Muscle layer of colon (tissue), 2 donors: Measurements from ENCODE around the gene SEMA4G.

Source experiments
- H3K27ac ChIP-seq: one replicate; pipeline ENCODE4 v1.7.0; 2013; ENCODE audit warnings: low read depth, mild to moderate bottlenecking, low read length, moderate library complexity
- H3K27me3 ChIP-seq, 2 donors: one replicate each; pipeline ENCODE4 v1.7.0; 2013; ENCODE audit warnings: low read length in 2 of 2, mild to moderate bottlenecking in 2 of 2; ENCODE audit not compliant: insufficient read depth in 2 of 2, control insufficient read depth in 1 of 2
- H3K36me3 ChIP-seq: one replicate; pipeline ENCODE4 v1.7.0; 2013; ENCODE audit warnings: mild to moderate bottlenecking, low read length; ENCODE audit not compliant: insufficient read depth
- H3K4me1 ChIP-seq: one replicate; pipeline ENCODE4 v1.7.0; 2013; ENCODE audit warnings: mild to moderate bottlenecking, low read length; ENCODE audit not compliant: insufficient read depth
- H3K4me3 ChIP-seq, 2 donors: one replicate each; pipeline ENCODE4 v1.7.0; 2013; ENCODE audit warnings: low read length in 2 of 2, low read depth in 1 of 2, mild to moderate bottlenecking in 1 of 2, moderate library complexity in 1 of 2
- H3K9ac ChIP-seq: one replicate; pipeline ENCODE4 v1.7.0; 2013; ENCODE audit warnings: low read length
- H3K9me3 ChIP-seq: one replicate; pipeline ENCODE4 v1.7.0; 2013; ENCODE audit warnings: mild to moderate bottlenecking, low read length
- donor health status: abdominal sarcoma.
- donor health status: Adenocarcinoma of cecum.

The SEMA4G gene

GRCh38 chr10:100982916-100983830 is 13.9 kb downstream of the SEMA4G start:
- Histone ChIP-seq H3K9me3 (no peaks in the 10 kb centered on the region), H3K4me1 (peaks cover 22% of the 10 kb centered on the region), H3K27ac (no peak overlapping the region), H3K4me3 (no peak overlapping the region), H3K9ac (no peak overlapping the region), H3K27me3 (no peaks in the 10 kb centered on the region), H3K36me3 (peaks cover 30% of the 10 kb centered on the region)

DNA sequence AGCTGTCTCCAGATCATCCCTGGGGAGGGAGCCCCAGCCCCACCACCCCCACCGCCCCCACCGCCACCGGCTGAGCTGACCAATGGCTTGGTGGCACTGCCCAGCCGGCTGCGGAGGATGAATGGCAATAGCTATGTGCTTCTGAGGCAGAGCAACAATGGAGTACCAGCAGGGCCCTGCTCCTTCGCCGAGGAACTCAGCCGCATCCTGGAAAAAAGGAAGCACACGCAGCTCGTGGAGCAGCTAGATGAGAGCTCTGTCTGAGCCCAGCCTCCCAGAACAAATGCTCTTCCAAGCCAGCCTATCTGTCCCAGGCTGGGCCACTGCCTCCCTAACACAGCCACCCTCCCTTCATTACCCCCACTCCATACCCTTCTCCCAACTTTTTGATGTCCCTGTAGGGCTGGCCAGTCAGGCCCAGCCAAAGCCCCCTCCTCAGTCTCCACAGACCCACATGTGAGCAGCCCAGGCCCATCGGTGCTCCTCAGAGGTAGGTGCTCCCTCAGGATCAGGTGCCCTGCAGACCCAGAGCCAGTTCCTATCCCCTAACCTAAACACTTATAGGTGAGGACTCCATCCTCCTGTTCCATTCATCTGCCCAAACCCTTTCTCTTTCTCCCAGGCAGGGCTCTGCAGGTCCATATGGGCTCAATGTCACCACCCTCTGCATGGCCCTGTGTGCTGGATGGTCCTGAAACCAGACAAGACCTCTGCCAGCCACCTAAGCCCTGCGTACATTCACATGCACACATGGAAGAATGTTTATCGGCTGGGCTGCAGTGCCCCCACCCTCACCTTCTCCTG is 14.8 kb downstream of the SEMA4G start:
- H3K4me1 ChIP-seq = peaks cover 28% of the 10 kb centered on the region
- no peak overlapping the region for H3K27ac ChIP-seq
- peaks cover 23% of the 10 kb centered on the region for H3K36me3 ChIP-seq
- H3K9me3 ChIP-seq = no peaks in the 10 kb centered on the region
- H3K4me3 ChIP-seq = no peak overlapping the region
- H3K9ac ChIP-seq = no peak overlapping the region
- H3K27me3 ChIP-seq = no peaks in the 10 kb centered on the region

DNA sequence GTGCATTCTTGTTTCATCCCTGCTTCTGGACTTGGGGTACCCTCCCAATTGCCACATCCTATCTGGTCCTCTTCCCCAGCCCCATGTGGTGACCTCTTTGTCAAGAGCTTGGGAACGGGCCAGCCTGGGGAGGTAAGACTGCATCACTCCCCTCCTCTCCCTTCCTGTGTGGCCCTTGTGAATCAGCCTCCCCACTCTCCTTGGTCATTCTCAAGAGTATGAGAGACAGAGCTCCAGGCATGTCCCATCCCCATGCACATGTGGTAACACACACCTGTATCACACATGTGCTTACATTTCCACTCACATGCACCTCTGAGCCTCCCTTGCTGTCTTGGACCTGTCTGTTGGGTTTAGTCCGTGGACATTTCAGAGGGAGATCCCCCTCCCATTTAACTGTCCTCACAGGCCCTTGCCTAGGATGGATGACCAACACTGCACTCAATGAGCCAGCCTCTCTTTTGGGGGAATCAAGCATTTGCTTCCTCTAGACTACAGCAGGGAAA is 15.4 kb downstream of the SEMA4G start:
- Histone ChIP-seq H3K36me3 (peaks cover 27% of the 10 kb centered on the region), H3K4me1 (peaks cover 34% of the 10 kb centered on the region), H3K27me3 (no peaks in the 10 kb centered on the region), H3K27ac (no peak overlapping the region), H3K9me3 (no peaks in the 10 kb centered on the region), H3K9ac (no peak overlapping the region), H3K4me3 (no peak overlapping the region)

- Histone ChIP-seq H3K9me3 (no peaks in the 10 kb centered on the region), H3K36me3 (peaks cover 25% of the 10 kb centered on the region), H3K9ac (no peak overlapping the region), H3K27ac (no peak overlapping the region), H3K4me3 (no peak overlapping the region), H3K4me1 (peaks cover 34% of the 10 kb centered on the region), H3K27me3 (no peaks in the 10 kb centered on the region)
These were observed 16.0 kb downstream of the SEMA4G start for GRCh38 chr10:100985336-100985735.

DNA sequence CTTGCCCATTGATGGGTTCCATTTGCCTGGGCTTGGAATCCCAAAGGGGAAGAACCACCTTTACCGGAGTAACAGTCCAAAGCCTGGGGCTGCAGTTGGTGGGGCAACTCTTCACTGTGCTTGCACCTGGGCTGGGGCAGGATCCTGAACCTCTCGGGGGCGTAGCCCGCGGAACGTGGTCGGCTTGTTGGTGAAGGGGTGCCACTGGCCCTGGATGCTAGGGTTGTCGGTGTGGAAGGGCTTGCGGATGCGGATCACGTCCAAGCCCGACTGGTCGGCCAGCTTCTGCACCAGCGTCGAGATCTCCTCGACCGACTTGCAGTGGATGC is 17.3 kb downstream of the SEMA4G start:
- Histone ChIP-seq H3K9ac (peak overlapping the region; percentile 53), H3K36me3 (peaks cover 27% of the 10 kb centered on the region), H3K27ac (peak overlapping the region; percentile 86), H3K9me3 (no peaks in the 10 kb centered on the region), H3K4me3 (peak overlapping the region; percentile 87), H3K27me3 (no peaks in the 10 kb centered on the region), H3K4me1 (peaks cover 34% of the 10 kb centered on the region)

DNA sequence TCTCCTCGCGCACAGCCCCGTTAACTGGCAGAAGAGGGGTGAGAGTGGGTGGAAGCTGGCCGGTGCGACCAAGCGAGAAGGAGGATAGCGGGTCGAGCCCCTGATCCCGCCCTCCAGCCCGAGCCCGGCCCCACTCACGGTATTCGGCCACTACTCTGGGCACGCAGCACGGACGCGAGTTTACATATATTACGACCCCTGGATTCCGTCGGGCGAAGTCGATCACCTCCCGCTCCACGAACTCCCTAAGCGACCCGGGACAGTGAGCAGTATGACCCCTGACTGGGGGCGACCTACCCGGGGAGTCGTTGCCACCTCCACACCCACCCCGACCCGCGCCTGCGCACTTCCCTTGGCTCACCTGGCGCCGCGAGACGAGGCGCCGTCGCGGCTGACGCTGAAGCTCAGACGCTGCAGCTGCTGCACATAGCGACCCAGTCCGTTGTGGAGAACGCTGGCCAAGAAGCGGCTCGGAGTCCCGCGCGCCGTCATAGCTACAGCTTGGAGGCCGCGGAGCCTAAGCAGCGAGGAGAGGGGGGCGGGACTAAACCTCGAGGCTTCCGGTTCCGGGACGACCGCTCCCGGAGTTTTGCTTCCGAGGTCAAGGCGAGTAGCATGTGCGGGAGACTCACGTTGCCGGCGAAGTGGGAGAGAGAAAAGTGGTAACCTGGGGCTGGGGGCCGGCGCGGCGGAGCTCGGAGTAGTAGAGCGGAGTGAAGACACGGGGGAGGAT is 17.8 kb downstream of the SEMA4G start, which contains the start of the genes MRPL43 and TWNK:
Gene MRPL43, minus strand, starts transcription at position 546 of the 733 bp plus-strand sequence. Its CDS starts 54 bp downstream, at position 492.
Gene TWNK, plus strand, starts transcription at position 592 of the 733 bp plus-strand sequence. CDS start 668 bp downstream, outside the sequence.
- H3K4me1 ChIP-seq = peaks cover 34% of the 10 kb centered on the region
- peak within 1 kb of the TSS; percentile 87 for H3K4me3 ChIP-seq
- no peaks in the 10 kb centered on the region for H3K27me3 ChIP-seq
- peak within 1 kb of the TSS; percentile 86 for H3K27ac ChIP-seq
- no peaks in the 10 kb centered on the region for H3K9me3 ChIP-seq
- peaks cover 27% of the 10 kb centered on the region for H3K36me3 ChIP-seq
- peak within 1 kb of the TSS; percentile 53 for H3K9ac ChIP-seq

- Histone ChIP-seq H3K27me3 (no peaks in the 10 kb centered on the region), H3K27ac (peak overlapping the region; percentile 69), H3K9ac (peak overlapping the region; percentile 53), H3K4me1 (peaks cover 34% of the 10 kb centered on the region), H3K9me3 (no peaks in the 10 kb centered on the region), H3K4me3 (peak overlapping the region; percentile 87), H3K36me3 (peaks cover 27% of the 10 kb centered on the region)
These were observed 18.4 kb downstream of the SEMA4G start for GRCh38 chr10:100987685-100988049.

- Histone ChIP-seq H3K36me3 (peaks cover 29% of the 10 kb centered on the region), H3K9me3 (no peaks in the 10 kb centered on the region), H3K4me3 (peak overlapping the region; percentile 87), H3K9ac (no peak overlapping the region), H3K4me1 (peaks cover 34% of the 10 kb centered on the region), H3K27ac (no peak overlapping the region), H3K27me3 (no peaks in the 10 kb centered on the region)
These were observed 18.9 kb downstream of the SEMA4G start for GRCh38 chr10:100988166-100988565.

GRCh38 chr10:100989088-100989487 is 19.8 kb downstream of the SEMA4G start:
- Histone ChIP-seq H3K27me3 (no peaks in the 10 kb centered on the region), H3K4me3 (no peak overlapping the region), H3K4me1 (peaks cover 34% of the 10 kb centered on the region), H3K9me3 (no peaks in the 10 kb centered on the region), H3K27ac (no peak overlapping the region), H3K36me3 (peaks cover 37% of the 10 kb centered on the region), H3K9ac (no peak overlapping the region)

DNA sequence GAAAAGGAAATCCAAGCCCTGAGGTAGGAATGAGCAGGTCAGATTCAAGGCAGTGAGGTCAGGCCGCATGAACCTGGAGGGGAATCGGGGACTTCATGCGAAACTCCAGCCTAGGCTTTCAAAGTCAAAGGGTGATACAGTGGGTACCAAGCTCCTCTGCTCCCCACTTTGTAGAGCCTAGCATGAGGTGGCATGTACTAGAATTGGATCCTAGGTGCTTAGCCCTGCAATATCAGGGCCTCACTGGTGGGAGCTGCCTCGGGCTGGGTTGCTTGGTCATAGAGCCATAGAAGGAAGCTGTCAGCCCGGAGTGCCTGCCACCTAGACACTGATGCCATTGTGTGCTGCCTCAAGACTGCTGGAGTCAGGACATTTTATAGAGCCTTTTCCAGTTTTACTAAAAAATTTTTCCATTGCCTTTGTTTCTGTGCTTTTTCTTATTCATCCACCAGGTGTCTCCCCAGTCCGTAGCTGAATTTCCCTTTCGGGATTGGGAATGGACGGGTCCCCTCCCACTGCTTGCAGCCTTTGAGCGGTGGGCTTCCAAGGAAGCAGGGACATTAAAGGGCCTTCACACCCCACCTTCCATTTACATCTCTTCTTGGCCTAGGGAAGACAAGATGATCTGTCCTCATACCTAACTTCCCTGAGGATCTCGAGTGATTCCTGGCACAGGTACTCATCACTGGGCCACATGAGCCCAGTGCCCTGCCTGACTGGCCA is 24.8 kb downstream of the SEMA4G start:
- Histone ChIP-seq H3K9me3 (no peaks in the 10 kb centered on the region), H3K9ac (no peak overlapping the region), H3K27ac (no peak overlapping the region), H3K4me3 (no peak overlapping the region), H3K36me3 (peaks cover 31% of the 10 kb centered on the region), H3K27me3 (no peaks in the 10 kb centered on the region), H3K4me1 (peaks cover 15% of the 10 kb centered on the region)
